Endothelial cell of umbilical vein (primary cell): ENCODE data around the gene SORCS2. TPM values are rescaled to one million over a fixed set of nuclear protein-coding genes. Genes with fewer than 3 reads are reported as not detected.

Source experiments
- BruUV-seq: library from RNA; stranded (reverse); fragments of 400-500 nt; replicated peaks from 2 replicates; lab custom pipeline; 2021; lab: Mats Ljungman, UMichigan
- CTCF ChIA-PET: fragments of 300-600, 350-600 bp; sonication (Branson Sonifier 250); formaldehyde crosslinking; loops from one replicate; lab custom pipeline; 2021; ENCODE audit warnings: antibody characterized with exemption, inconsistent platforms; lab: Charles Lee
- POLR2A ChIA-PET: fragments of 300-600, 350-600 bp; sonication (Branson Sonifier 250); formaldehyde crosslinking; loops from one replicate; lab custom pipeline; 2021; ENCODE audit warnings: antibody characterized with exemption, inconsistent platforms; lab: Charles Lee
- DNase-seq: peaks from one replicate; pipeline ENCODE4 v3.0.0-alpha.2; 2011; ENCODE audit warnings: low read depth, low spot score
- FAIRE-seq: peaks from 2 replicates; lab custom pipeline; 2011; peaks lifted over from hg19 to GRCh38; lab: Jason Lieb, UNC
- H2AFZ ChIP-seq: 2 replicates; pipeline ENCODE4 v1.6.0; 2012; ENCODE audit warnings: low read depth, low read length, control low read depth, inconsistent platforms
- H3K27ac ChIP-seq: 2 replicates; pipeline ENCODE4 v1.5.1; 2011; ENCODE audit warnings: low read depth, mild to moderate bottlenecking, control low read depth, low read length, moderate library complexity; ENCODE audit not compliant: insufficient read depth
- H3K27me3 ChIP-seq, 2 experiments: 2 replicates each; pipeline versions ENCODE4 v1.6.0 to v1.6.1; 2011; ENCODE audit warnings: low read length in 2 of 2, mixed read lengths in 1 of 2; ENCODE audit not compliant: control insufficient read depth in 2 of 2, insufficient read depth in 2 of 2
- H3K36me3 ChIP-seq, 2 experiments: 2 replicates in 1 of 2; 3 replicates in 1 of 2; pipeline ENCODE4 v1.5.1; 2011; ENCODE audit warnings: low read length in 2 of 2, mild to moderate bottlenecking in 1 of 2, moderate library complexity in 1 of 2; ENCODE audit not compliant: control insufficient read depth in 2 of 2, insufficient read depth in 2 of 2; ENCODE audit errors: extremely low read depth in 1 of 2
- H3K4me1 ChIP-seq: 3 replicates; pipeline ENCODE4 v1.5.1; 2011; ENCODE audit warnings: mild to moderate bottlenecking, low read length; ENCODE audit not compliant: control insufficient read depth, insufficient read depth; ENCODE audit errors: extremely low read depth
- H3K4me2 ChIP-seq: 2 replicates; pipeline ENCODE4 v1.6.1; 2011; ENCODE audit warnings: low read length, control low read depth, mixed read lengths; ENCODE audit not compliant: insufficient read depth
- H3K4me3 ChIP-seq, 3 experiments: fragments of 200-600 bp in 1 of 3; sonication (generic), shearing (Covaris generic) in 1 of 3; replicated peaks in 1 of 3; 2 replicates each; pipeline ENCODE4 v1.5.1; 2011 to 2016; ENCODE audit warnings: control low read depth in 3 of 3, low read length in 3 of 3, mild to moderate bottlenecking in 2 of 3, inconsistent platforms in 1 of 3, low read depth in 1 of 3, moderate library complexity in 1 of 3; ENCODE audit not compliant: insufficient read depth in 1 of 3
- H3K79me2 ChIP-seq: 2 replicates; pipeline ENCODE4 v1.6.0; 2012; ENCODE audit warnings: low read length, inconsistent platforms; ENCODE audit not compliant: control insufficient read depth, insufficient read depth
- H3K9ac ChIP-seq: replicated peaks from 2 replicates; pipeline ENCODE3; 2011; ENCODE audit warnings: low read length, control low read depth; ENCODE audit not compliant: insufficient read depth; ENCODE audit errors: extremely low read depth
- H3K9me1 ChIP-seq: replicated peaks from 3 replicates; pipeline ENCODE4 v1.6.0; 2011; ENCODE audit warnings: mild to moderate bottlenecking, low read length; ENCODE audit not compliant: control insufficient read depth, insufficient read depth; ENCODE audit errors: extremely low read depth
- H3K9me3 ChIP-seq: replicated peaks from 2 replicates; pipeline ENCODE4 v1.5.1; 2012; ENCODE audit warnings: low read length, inconsistent platforms; ENCODE audit not compliant: control insufficient read depth, insufficient read depth
- H4K20me1 ChIP-seq: replicated peaks from 2 replicates; pipeline ENCODE3; 2011; ENCODE audit warnings: mild to moderate bottlenecking, low read length; ENCODE audit not compliant: control insufficient read depth, insufficient read depth; ENCODE audit errors: extremely low read depth
- EZH2 ChIP-seq: IDR thresholded peaks from 2 replicates; pipeline ENCODE4 v1.6.1; 2012; ENCODE audit warnings: borderline replicate concordance, low read depth, mild to moderate bottlenecking, moderate library complexity, low read length, inconsistent platforms; ENCODE audit not compliant: severe bottlenecking
- FOS ChIP-seq: IDR thresholded peaks from 2 replicates; pipeline ENCODE4 v1.6.1; 2011; ENCODE audit warnings: mild to moderate bottlenecking, low read length, moderate library complexity, borderline replicate concordance; ENCODE audit not compliant: insufficient read depth
- GATA2 ChIP-seq: IDR thresholded peaks from 2 replicates; pipeline ENCODE4 v1.7.0; 2011; ENCODE audit warnings: low read depth, mild to moderate bottlenecking, moderate library complexity, mixed read lengths, low read length; ENCODE audit not compliant: insufficient read length, insufficient read depth
- JUN ChIP-seq: IDR thresholded peaks from 2 replicates; pipeline ENCODE4 v1.6.1; 2011; ENCODE audit warnings: borderline replicate concordance, low read depth; ENCODE audit not compliant: insufficient read length, insufficient read depth
- MYC ChIP-seq: IDR thresholded peaks from one replicate; pipeline ENCODE4 v1.6.1; 2011; ENCODE audit warnings: mild to moderate bottlenecking, low read depth, low read length
- POLR2A ChIP-seq: IDR thresholded peaks from 2 replicates; pipeline ENCODE4 v1.6.1; 2012; ENCODE audit warnings: low read depth, mild to moderate bottlenecking, control low read depth, low read length
- POLR2AphosphoS5 ChIP-seq: IDR thresholded peaks from 2 replicates; pipeline ENCODE4 v1.6.1; 2012; ENCODE audit warnings: low read depth, mild to moderate bottlenecking, control low read depth, low read length, moderate library complexity; ENCODE audit not compliant: insufficient read depth
- dilution Hi-C: fragments of 300-500 bp; cut with MboI; formaldehyde crosslinking; loops from one replicate; pipeline ENCODE4 v1.15.0; 2019; ENCODE audit warnings: low sequenced_read_pairs; ENCODE audit not compliant: extremely low pct_ligation_motif_present
- intact Hi-C: fragments of 100-400 bp; cut with micrococcal nuclease; formaldehyde crosslinking; loops from one replicate; pipeline ENCODE4 v1.10.0; 2022
- polyA plus RNA-seq, 4 experiments: library from polyadenylated mRNA; depleted of rRNA in 3 of 4; stranded (reverse) in 3 of 4; unstranded in 1 of 4; fragments of >200 nt; gene quantifications; 2 replicates each; pipeline versions ENCODE4 v1.2.1 to v1.2.3, GENCODE V29; 2011 to 2012; ENCODE audit warnings: missing spikeins in 1 of 4
- total RNA-seq: library from RNA; stranded (reverse); gene quantifications from 2 replicates; pipeline ENCODE4 v1.2.3, GENCODE V29; 2021
- TF ChIP-seq, protein P1 (sequence below), 2 donors: IDR thresholded peaks; 1 replicate in 1 of 2; 2 replicates in 1 of 2; pipeline ENCODE4 v1.5.1; 2011; ENCODE audit warnings: low read length in 2 of 2, mild to moderate bottlenecking in 2 of 2, moderate library complexity in 2 of 2, control low read depth in 1 of 2, inconsistent platforms in 1 of 2, low read depth in 1 of 2; ENCODE audit not compliant: insufficient read depth in 1 of 2; ENCODE audit errors: extremely low read depth in 1 of 2
- TF ChIP-seq, protein P2 (sequence below): IDR thresholded peaks from 2 replicates; pipeline ENCODE4 v1.6.1; 2011; ENCODE audit not compliant: insufficient read depth, insufficient read length

SORCS2 gene
- total and polyA plus RNA-seq, 2 donors (not counting 3 experiments of a cell fraction or from before 2014, with no cell fraction given), result not detected

DNA sequence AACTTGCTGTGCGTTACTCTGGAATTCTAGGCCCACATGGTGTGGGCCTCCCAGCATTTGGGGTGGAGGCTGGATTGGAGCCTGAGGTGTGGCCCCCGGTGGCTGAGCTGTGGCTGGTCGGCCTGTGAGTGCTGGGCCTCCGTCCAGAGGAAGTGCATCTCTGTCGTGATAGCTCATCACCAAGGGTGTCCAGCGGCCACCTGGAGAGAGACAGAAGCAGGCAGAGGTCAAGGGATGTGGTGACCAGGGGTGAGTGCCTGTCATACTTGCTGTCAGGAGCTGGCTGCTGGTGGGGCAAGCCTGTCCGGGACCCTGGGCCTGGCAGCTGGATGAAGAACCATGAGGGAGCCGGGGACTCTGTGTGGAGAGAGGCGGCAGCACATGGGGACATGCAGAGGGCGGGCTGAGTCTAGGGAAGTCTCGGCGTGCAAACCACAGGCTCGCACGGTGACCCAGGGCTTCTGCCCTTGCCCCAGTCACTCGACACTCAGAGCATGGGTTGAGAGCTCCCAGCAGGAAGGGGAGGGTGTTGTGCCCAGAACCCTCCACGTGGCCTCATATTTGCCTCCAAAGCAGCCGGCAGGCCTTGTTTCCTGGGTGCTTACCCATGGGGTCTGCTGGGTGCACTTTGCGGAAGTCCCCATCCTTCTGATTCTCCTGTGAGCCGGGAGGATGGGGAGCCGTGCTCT, 6.2 kb downstream of the SORCS2 start:
- H2AFZ ChIP-seq, result no peak overlapping the region
- H3K4me3 ChIP-seq, result no peak overlapping the region
- no peaks in the 10 kb centered on the region for H3K79me2 ChIP-seq
- H3K9ac ChIP-seq, result no peak overlapping the region
- FAIRE-seq, result no peak
- H4K20me1 ChIP-seq, result no peaks in the 10 kb centered on the region
- dilution Hi-C loops, result no loop called here
- no peaks in the 10 kb centered on the region for H3K36me3 ChIP-seq
- ChIA-PET CTCF (interaction anchor here (1.5 to 1.7 kb wide), 2 partner anchors 9 to 522 kb away, joined by 4 to 6 read pairs; no protein-coding TSS in a partner anchor), POLR2A (no interaction called here)
- no peak for DNase-seq
- TF ChIP-seq POLR2AphosphoS5 (no peak), FOS (no peak), JUN (no peak), MYC (no peak), POLR2A (no peak), GATA2 (no peak), EZH2 (no peak)
- TF ChIP-seq, protein P1, sequence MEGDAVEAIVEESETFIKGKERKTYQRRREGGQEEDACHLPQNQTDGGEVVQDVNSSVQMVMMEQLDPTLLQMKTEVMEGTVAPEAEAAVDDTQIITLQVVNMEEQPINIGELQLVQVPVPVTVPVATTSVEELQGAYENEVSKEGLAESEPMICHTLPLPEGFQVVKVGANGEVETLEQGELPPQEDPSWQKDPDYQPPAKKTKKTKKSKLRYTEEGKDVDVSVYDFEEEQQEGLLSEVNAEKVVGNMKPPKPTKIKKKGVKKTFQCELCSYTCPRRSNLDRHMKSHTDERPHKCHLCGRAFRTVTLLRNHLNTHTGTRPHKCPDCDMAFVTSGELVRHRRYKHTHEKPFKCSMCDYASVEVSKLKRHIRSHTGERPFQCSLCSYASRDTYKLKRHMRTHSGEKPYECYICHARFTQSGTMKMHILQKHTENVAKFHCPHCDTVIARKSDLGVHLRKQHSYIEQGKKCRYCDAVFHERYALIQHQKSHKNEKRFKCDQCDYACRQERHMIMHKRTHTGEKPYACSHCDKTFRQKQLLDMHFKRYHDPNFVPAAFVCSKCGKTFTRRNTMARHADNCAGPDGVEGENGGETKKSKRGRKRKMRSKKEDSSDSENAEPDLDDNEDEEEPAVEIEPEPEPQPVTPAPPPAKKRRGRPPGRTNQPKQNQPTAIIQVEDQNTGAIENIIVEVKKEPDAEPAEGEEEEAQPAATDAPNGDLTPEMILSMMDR (IDR thresholded peaks at IDR 0.05; ENCODE audit: extremely low read depth in 1 of 2, insufficient read depth in 1 of 2, low read depth in 1 of 2, low read length in 2 of 2), result no peak
- TF ChIP-seq, protein P2, sequence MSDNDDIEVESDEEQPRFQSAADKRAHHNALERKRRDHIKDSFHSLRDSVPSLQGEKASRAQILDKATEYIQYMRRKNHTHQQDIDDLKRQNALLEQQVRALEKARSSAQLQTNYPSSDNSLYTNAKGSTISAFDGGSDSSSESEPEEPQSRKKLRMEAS, result no peak
- peaks cover 28 to 29% of the 10 kb centered on the region in 2 experiments for H3K27me3 ChIP-seq
- peaks cover 12% of the 10 kb centered on the region for H3K4me1 ChIP-seq
- H3K9me3 ChIP-seq, result no peaks in the 10 kb centered on the region
- H3K27ac ChIP-seq, result no peak overlapping the region
- BruUV-seq, result no TSS peak
- intact Hi-C loops, result no loop called here
- H3K4me2 ChIP-seq, result no peak overlapping the region
- no peaks in the 10 kb centered on the region for H3K9me1 ChIP-seq
